Ovary (tissue), 3 donors: ENCODE results near the gene HARS2.

Source experiments
- CTCF ChIP-seq, 3 donors: fragments of 450-650 bp in 2 of 3; fragments of 200-600 bp in 1 of 3; IDR thresholded peaks; one replicate each; pipeline versions ENCODE4 v1.5.1 to v1.8.0; 2016 to 2022; ENCODE audit warnings: antibody characterized with exemption in 3 of 3, mild to moderate bottlenecking in 1 of 3
- EP300 ChIP-seq: sonication (generic); formaldehyde crosslinking; IDR thresholded peaks from one replicate; pipeline ENCODE4 v1.6.1; 2017; ENCODE audit warnings: antibody characterized with exemption
- POLR2A ChIP-seq: fragments of 450-650 bp; IDR thresholded peaks from one replicate; pipeline ENCODE4 v1.6.1; 2017; ENCODE audit warnings: antibody characterized with exemption, mild to moderate bottlenecking, moderate library complexity
- donor health status: DM: no; HTN: no; CAD: no.

DNA sequence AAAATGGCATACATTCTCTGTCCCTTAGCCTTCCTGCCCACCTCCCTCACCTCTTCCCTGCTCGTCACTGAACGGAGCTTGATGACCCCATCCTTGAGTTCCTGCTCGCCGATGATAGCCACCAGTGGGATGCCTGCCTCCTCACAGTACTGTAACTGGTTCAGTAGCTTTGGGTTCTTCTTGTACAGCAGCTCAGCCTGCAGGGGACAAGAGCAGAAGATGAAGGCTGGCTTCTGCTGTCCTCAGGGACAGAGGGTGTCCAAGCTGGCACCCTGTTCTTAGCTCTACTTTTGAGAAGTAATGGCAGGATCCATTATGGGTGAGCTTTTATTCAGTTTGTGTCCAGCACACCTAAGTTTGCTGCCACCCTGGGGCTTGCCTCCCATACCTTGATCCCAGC lies 16.6 kb upstream of the HARS2 start:
- TF ChIP-seq CTCF (IDR thresholded peaks at IDR 0.05), result no peak
- TF ChIP-seq POLR2A, result no peak
- TF ChIP-seq EP300, result no peak
